Fibroblast of skin of scalp (primary cell): ENCODE measurements around the gene MSANTD1.

Source experiments
- DNase-seq: peaks from one replicate; pipeline ENCODE4 v3.0.0-alpha.2; 2013

Gene MSANTD1

DNA sequence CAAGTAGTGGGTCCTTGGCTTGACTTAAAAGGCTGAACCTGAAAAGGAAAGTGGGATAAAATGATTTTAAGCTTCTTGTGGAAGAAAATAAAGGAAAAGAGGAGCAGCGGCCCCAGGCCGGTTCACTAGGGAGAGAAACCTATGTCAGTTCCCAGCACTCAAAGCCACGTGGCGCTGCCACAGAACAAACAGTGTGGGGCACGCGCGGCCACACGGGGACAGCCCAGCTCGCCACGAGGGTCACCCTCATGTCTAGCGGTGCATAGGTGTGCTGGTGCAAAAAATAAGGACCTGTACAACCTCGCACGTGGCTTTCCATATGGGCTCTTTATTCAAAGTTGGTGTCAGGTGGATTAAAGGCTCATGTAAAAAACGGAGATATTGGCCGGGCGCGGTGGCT lies 17.1 kb downstream of the MSANTD1 start:
- DNase-seq = no peak

DNA sequence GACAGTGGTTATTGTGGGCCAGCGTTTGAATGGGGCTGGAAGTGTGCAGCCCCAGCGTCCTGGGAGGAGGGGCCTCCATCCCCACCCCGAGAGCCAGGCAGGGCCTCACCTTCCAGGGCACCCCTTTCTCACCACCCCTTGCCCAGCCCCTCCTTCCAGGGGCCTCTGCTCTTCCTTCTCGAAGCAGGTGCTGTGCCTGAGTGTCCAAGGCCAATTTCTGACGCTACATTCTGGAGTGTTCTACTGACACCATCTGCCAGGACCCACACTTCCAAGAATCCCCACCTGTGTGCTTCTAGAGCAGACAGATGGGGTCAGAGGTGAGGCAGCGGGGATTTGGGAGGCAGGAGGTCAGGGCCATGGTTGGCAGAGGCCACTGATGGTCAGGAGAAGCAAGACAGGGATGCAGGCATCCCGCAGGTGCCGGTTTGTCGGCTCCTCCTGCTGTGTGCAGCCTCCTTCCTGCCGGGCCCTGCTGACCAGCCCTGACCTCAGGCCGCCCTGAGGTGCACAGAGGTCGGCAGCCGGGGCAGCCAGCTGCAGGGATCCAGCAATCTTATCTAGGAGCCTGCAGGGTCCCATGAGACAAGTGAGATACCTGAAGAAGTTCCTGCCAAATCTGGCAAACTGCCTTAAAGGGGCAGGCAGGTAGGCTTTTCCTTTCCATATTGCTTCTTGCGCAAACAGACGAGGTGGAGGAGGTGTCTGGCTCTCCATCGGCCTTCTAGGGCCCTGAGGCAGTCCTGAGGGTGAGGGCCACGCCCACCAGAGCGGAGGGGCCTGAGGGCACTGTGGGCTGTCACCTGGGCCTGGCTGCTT lies 18.8 kb downstream of the MSANTD1 start:
- DNase-seq = no peak

DNA sequence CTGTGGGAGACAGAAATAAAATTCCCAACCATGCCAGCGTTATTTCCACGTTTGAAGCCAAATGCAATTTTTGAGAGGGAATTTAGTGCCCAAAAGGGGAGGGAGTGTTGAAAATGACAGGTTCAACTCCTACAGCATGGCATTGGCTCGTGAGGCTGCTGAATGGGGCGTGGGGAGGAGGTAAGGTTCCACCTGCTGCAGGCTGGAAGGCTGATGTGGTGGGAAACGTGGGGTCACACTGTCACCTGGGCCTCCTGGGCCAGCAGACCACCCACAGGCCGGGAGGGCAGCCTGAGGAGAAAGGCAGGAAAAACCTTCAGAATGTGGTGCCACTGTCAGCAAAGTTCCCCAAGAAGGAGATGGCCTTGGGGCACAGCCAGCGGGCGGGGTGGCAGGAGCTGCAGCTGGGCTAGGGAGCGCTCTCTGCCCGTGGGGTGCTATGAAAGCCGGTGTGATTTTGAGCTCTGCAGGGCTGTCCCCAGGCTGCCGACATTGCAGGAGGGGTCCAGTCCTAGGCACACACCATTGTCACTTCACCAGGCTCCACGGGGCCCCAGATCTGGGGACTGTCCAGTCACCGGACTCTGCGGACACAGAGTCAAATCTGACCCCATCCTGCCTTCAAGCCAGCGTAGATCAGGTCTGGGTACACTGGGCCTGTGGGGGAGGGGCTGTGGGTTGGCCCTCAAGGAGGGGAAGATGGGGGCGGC lies 19.6 kb downstream of the MSANTD1 start:
- DNase-seq = no peak

DNA sequence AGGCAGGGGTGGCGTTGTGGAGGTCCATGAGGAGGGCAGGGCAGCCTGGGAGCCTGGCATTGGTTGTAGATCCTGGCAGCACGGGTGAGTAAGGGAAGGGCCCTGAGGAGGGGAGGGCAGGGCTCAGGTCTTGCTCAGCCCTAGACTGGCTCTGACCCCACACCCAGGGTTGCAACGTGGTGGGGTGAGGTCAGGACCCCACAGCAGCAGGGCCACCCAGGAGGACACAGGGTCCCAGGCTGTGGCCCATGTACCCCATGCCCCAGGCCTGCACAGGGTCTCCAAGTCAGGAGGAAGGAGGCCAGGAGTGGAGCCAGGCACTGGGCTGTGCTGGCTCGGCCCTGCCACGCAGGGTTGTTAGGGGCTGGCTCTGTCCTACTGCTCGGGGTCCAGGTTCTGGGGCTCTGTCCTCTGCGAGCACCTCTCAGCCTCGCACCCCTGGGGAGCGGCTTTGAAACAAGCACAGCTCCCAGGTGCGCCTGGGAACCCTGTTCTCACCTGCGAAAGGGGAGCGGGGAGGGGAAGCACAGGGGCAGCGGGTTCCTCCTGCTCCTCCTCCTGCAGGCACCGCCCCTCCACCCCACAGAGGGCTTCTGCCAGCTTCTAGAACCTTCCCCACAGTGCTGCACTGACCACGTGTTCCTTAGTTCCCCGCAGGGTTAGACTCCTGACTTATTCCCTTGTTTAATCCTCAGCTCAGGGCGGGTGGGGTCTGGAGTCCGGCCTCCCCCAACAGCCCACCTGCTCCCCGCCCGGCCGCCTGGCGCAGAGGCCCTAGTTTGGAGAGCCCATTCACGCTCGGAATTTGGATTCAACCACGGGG lies 20.4 kb downstream of the MSANTD1 start:
- DNase-seq = no peak

DNA sequence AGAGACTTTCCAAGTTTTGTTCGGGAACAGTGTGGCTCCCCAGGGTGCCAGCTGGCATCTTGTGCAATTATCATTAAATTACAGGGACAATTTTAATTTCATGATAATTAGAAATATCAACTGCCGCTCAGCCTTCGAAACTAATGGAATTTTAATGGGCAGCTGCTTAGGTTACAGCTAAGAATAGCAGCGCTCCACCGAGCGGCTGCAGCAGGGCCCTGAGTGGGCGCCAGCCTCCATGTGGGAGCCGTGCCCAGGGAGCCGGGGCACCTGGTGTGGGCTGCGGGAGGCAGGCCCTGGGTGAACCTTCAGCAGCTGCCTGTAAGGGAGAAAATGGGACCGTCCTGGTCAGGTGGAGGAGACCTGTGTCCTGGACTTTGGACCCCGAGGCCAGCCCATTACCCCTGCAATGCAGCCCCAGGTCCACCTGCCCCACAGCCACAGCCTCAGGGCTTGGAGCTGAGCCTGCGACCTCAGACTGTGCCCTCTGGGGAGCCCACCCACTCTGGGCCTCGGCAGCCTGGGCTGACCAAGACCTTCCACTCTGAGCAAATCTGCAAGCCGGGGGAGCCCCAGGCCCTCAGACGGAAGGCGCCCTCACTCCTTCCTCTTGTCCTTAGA lies 21.1 kb downstream of the MSANTD1 start:
- no peak for DNase-seq

DNA sequence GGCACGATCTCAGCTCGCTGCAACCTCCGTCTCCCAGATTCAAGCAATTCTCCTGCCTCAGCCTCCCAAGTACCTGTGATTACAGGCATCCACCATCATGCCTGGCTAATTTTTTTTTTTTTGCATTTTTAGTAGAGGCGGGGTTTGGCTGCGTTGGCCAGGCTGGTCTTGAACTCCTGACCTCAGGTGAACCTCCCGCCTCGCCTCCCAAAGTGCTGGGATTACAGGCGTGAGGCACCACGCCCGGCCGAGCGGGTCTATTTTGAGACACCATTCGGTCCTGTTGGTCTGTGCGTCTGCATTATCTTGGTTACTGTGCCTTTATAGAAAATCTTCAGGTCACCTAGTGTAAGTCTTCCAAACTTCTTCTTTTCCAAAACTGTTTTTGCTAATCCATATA lies 22.2 kb downstream of the MSANTD1 start:
- no peak for DNase-seq

DNA sequence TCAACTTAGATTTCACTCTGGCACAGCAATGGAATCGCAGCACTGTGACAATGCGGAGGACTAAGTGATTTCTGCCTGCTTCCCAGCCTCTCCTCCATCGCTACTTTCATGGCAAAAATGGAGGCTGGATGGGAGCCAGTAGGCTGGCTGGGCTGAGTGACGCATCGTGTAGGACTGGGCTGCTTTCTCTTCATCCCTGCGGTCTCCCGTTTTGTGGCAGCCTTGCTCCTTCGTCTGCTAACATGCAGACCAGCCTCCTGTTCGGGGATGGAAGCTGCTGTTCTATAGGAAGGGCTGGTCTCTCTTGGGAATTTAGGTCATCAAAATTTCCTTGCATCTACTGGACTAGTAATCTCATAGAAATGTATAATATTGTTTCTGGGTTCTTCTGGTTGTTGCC lies 28.0 kb downstream of the MSANTD1 start:
- peak; percentile 77 for DNase-seq

DNA sequence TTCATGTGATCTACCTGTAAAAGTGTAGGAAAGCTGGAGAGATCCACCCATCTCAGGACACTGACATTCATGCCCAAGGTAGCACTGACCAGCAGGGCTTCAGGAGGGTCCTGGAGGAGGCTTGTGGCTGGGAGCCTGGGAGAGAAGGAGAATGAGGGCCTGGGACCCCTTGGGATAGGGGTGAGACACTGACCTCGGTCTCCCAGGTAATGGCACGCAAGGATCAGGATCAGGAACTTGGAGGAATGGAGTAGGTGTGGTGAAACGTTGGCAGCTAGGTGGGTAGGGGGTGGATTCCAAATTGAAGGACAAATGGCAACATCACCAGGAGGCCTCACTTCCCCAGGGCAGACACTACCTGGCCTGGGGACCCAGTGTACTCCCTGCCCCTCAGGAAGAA lies 31.5 kb downstream of the MSANTD1 start:
- DNase-seq = no peak

DNA sequence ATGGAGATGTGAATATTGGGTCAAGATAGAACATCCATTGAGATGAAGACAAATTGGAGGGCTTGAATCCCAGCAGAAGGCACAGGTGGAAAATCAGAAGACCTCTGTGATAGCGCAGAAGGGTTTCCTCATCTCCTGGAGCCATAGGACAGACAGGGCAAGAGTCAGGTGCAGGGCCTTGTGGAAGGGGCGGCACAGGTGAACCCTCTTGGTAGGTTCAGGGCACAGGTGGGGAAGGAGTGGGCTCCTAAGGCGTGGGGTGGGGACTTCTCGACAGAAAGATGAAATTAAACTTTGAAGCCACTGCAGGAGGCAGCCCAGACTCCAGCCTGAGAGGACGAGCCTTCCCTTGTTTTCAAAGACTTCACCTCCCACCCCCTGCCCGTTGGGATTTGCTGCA lies 34.5 kb downstream of the MSANTD1 start:
- DNase-seq = no peak

DNA sequence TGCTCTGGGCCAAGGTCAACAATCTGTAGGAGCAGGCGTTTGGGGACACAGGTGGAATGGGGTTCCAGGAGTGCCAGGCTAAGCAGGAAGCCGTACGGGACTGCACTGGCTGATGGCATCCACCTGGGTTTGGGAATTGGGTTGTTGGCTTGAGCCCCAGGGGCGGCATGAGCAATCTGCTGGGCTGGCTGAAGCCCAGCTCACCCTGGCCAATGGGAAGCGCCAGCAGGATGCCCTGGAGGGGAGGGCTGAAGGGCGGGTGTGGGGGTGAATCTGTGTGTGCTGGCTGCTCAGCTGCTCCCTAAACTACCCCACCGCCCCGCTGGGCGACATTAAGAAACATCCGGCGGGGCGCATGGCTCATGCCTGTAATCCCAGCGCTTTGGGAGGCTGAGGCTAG lies 35.0 kb downstream of the MSANTD1 start:
- DNase-seq = no peak

DNA sequence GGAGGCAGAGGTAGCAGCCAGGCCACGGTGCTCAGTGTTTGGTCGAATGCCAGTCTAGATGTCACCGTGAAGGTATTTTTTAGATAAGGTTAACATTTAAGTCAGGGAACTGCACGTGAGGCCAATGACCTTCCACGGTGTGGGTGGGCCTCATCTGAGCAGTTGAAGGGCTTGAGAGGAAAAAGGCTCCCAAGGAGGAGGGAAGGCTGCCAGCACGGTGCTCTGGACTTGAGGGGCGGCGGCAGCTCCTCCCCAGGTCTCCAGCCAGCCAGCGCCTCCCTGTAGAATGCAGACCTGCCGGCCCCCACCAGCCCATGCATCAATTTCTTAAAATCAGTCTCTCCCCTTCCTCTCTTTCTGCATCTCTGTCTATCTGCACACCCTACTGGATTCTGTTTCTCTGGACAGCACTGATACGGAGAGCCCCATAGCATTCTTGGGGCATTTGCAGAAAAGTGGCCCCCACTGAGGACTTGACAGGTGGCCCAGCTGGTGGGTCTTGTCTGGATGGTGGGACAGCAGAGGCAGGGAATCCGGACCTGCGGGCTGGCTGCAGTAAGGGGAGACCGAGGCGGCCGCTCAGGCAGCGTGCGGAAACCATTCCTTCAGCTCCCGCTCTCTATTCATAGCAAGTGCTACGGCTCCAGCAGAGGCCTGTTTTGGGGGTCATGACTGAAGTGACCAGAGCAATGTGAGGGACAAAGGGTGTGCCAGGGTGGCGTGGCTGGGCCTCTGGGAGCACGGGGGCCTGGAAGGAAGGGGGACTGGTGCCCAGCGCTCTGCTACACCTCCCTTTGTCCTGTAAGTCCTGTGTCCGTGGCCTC lies 36.0 kb downstream of the MSANTD1 start:
- no peak for DNase-seq

DNA sequence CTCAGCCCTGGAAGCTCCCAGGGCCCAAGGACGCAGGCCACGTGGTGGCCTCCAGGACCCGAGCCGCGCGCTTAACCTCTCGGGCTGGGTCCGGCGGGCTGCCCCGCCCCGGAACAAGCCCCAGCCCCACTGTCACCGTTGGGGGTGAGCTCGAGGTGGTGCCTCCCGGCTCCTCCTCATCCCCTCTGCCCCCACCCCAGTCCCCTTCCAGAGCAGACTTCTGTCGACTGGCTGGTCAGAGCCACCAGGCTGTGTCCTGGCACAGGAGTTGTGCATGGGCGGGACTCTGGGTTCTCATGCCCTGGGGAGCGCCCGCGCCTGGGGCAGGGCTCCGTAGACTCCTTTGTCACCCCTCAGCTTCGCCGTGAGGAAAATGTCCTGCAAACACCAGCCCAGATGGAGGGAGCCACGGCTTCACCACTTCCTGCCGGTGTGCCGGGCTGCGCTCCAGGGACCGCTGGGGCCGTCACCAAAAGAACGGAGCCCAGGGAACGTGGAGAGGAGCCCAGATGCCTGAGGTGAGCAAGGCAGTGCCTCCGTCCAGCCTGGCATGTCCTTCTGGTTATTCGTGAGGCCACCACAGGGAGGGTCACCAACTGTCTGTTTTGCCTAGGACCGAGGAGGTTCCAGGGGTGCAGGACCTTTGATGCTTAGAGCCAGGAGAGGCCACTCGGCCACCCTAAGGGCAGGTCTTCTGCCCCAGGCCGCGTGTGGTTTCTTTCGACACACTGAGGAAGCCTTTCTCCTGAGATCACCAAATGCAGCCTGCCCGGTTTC lies 36.8 kb downstream of the MSANTD1 start:
- DNase-seq = peak; percentile 56

DNA sequence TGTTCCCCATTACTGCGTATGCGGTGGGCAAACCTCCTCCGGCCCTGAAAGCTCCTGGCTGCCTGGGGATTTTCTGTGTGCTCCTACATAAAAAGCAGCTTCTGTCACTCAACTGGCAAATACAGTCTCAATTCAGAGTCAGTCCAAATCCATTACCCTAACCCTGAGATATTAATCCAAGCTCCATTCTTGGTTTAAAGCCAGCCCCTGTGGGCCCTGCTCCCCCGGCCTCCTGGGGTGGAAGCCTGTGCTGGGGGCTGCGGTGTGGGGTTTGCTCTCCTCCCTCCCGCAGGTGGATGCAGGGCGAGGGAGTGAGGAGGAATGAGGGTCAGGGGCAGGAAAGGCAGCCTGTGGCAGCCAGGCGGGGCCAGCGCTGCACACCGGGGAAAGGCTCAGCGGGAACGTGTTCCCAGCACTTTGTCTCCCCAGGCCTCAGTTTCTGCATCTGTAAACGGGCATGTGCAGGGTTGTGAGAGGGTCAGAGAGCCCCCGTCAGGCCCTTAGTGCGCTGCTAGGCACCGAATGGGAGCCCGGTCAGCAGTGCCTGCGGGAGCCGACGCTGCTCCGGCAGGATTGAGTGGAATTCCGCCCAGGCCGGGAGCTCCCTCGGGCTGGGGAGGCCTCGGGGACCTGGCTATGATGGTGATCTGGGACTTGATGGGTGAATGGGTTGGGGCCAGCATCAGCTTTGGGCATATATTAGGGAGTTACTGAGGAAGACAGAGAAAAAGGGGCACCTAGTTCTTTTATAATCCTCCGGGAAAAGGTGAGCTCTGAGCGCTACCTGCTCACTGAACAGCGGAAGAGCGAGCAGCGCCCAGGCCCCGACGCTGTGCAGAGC lies 37.6 kb downstream of the MSANTD1 start:
- DNase-seq = no peak

DNA sequence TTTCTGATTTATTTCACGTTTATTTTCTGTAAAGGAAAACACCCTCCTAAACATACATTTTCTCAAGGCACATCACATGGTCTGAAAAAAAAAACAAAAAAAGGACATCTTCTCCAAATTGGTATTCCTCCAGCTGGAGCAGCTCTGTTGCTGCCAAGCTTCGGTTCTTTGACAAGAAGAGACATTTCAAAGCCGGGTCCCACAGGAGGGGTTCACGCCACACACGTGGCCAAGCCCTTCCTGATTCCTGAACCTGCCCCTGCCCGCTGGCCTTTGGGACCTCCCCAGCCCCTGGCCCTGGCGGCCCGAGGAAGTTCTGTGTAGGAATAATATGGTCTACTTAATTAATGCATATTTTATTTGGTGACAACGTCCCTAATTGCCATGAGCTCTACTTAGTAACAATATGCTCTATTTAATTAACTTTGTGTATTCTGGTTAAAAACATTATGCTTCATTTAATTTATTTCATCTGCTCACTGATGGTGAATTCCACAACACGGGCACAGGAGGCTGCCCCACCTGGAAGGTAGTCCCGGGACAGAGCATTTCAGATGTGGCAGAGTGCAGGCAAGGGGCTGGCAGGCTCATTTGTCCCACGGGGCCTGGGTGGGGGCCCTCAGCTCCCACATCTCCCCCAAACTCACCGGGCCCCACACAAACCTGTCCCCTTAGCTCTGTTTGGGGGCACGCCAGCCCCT lies 38.5 kb downstream of the MSANTD1 start:
- no peak for DNase-seq

DNA sequence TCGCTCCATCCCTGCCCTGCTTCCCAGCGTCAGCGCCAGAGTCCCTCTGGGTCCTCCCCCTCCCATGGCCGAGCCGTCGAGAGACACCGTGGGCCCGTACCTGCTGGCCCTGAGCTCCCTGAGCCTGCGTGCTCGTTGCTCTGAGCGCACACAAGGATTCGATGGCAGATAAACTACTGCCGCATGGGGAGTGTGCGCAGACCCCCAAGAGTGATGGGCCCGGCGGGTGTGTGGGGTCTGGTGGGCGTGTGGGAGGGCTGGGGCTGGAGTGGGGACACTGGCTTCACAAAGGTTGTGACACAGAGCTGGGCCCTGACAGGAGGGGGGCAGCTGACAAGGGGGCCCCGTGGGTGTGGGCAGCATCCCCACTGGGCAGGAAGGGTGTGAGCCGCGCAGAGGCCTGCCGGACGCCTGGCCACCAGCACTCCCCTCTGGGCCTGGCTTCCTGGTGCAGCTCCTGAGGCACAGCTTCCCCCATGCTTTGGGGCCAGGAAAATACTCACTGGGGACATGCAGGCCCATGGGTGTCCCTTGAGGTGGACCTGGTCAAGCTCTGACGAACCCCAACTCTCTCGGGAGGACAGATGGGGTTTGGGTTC lies 39.1 kb downstream of the MSANTD1 start:
- DNase-seq = no peak

DNA sequence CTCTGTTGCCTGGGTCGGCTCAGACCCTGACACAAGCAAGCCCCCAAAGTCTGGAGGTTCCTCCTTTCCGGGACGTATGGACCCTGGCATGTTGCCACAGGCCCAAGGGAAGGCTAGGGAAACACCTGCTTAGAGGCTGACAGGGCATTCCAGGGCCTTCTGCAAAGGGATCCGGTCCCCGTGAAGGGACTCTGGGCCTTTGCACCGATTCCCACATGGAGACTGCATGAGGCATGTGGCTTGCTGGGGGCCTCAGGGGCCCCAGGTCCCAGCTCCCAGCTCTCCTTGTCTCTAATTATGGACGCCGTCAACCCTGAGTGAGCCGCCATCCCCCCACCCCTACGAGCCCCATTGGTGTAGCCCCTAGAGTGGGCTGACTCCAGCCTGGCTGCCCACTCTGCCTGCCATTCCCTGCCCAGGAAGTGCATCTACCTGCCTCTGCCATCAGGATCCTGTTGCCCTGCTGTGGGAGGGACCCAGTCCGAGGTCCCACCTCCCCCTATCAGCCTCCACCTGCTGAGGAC lies 39.7 kb downstream of the MSANTD1 start:
- DNase-seq = no peak

DNA sequence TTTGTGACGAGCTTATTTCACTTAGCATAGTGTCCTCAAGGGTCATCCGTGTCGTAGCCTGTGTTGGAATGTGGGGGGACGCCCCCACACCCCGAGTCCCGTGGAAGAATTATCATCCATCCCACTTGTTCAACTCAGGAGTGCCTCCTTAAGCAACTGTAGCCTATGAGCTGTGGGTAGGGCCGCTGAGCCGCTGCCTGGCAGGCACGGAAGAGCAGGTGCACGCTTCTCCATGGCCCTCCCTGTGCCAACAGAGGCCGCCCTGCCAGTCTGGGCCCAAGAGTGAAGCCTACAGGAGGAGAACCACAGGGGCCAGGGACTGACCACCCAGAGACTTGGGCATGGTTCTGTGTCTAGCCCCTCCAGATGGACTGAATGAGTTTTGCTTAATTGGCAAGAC lies 41.5 kb downstream of the MSANTD1 start:
- DNase-seq = no peak

DNA sequence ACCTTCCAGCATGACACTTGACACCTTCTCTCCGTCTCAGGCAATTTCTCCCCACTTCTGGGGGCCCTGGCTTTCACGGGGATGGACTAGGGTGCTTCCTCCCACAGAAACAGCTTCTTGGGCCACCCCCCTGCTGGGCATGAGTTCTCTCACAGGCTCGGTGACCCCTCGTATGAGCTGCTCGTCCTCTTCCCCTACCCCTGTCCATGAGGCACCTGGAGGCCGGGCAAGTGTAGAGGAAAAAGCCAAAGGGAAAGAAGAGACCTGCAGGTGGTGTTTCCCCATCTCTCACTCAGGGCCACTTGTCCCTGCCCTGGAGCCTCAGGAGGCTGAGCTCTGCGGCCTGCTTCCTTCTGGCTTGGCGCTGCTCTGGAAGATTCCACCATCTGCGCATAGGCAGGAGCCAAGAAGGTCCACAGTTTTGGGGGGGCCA lies 41.9 kb downstream of the MSANTD1 start:
- no peak for DNase-seq
